Breast epithelium (tissue), 4 donors: ENCODE measurements around the gene MYO3B. TPM values are rescaled to one million over a fixed set of nuclear protein-coding genes. Genes with fewer than 3 reads are reported as not detected.

ENCODE experiments used
- DNase-seq, 2 donors: peaks; one replicate each; pipeline ENCODE4 v3.0.0-alpha.2; 2019; ENCODE audit warnings: low spot score in 2 of 2
- H3K27ac ChIP-seq, 2 donors: fragments of 200-600 bp; sonication (generic) in 1 of 2; one replicate each; pipeline ENCODE4 v1.5.1; 2016 to 2019; ENCODE audit warnings: mild to moderate bottlenecking in 1 of 2
- H3K27me3 ChIP-seq, 2 donors: fragments of 200-600 bp; sonication (generic) in 1 of 2; one replicate each; pipeline versions ENCODE4 v1.5.1 to v1.6.0; 2017 to 2019; ENCODE audit warnings: control low read depth in 1 of 2, mild to moderate bottlenecking in 1 of 2
- H3K36me3 ChIP-seq: fragments of 200-600 bp; one replicate; pipeline ENCODE4 v1.5.1; 2019
- H3K4me1 ChIP-seq, 2 donors: fragments of 200-600 bp; sonication (generic); one replicate each; pipeline ENCODE4 v1.5.1; 2016 to 2019; ENCODE audit warnings: control low read depth in 1 of 2
- H3K4me3 ChIP-seq, 3 donors: fragments of 200-600 bp; sonication (generic); 1 replicate in 2 of 3; 2 replicates in 1 of 3; pipeline ENCODE4 v1.5.1; 2016 to 2019; ENCODE audit warnings: mild to moderate bottlenecking in 3 of 3, moderate library complexity in 2 of 3
- H3K9me3 ChIP-seq, 2 donors: fragments of 200-600 bp; sonication (generic) in 1 of 2; one replicate each; pipeline ENCODE4 v1.5.1; 2016 to 2019; ENCODE audit warnings: control low read depth in 1 of 2
- CTCF ChIP-seq, 3 donors: fragments of 450-650 bp; IDR thresholded peaks; one replicate each; pipeline ENCODE4 v1.5.1; 2016 to 2017; ENCODE audit warnings: antibody characterized with exemption in 3 of 3, mild to moderate bottlenecking in 3 of 3, moderate library complexity in 3 of 3
- POLR2A ChIP-seq: fragments of 450-650 bp; IDR thresholded peaks from one replicate; pipeline ENCODE4 v1.6.1; 2016; ENCODE audit warnings: antibody characterized with exemption, mild to moderate bottlenecking, moderate library complexity
- POLR2AphosphoS5 ChIP-seq, 3 donors: sonication (generic); formaldehyde crosslinking; IDR thresholded peaks; one replicate each; pipeline ENCODE4 v1.6.1; 2017; ENCODE audit warnings: antibody characterized with exemption in 3 of 3
- intact Hi-C: fragments of 100-400 bp; cut with DNase I; formaldehyde crosslinking; loops from one replicate; pipeline ENCODE4 v1.15.1; 2023; ENCODE audit warnings: low total_unique reads
- total RNA-seq, 3 donors: library from RNA; depleted of rRNA; stranded (reverse); fragments of >200 nt; gene quantifications; one replicate each; pipeline ENCODE4 v1.1.0, GENCODE V29; 2016

MYO3B gene
- total RNA-seq, 3 donors from 2014 or later: 0.15 to 0.98 (median 0.16) TPM

GRCh38 chr2:170396799-170397459, 219.0 kb downstream of the MYO3B start:
- H3K27ac ChIP-seq: no peak overlapping the region
- TF ChIP-seq CTCF (IDR thresholded peaks at IDR 0.05) (peak in 1 of 3 donors; percentile 20), POLR2A (no peak), POLR2AphosphoS5 (IDR thresholded peaks at IDR 0.05) (no peak)
- no peaks in the 10 kb centered on the region for H3K9me3 ChIP-seq
- no peaks in the 10 kb centered on the region for H3K36me3 ChIP-seq
- no peak overlapping the region for H3K4me3 ChIP-seq
- DNase-seq: no peak
- H3K4me1 ChIP-seq: no peaks in the 10 kb centered on the region
- intact Hi-C loops: no loop called here
- peaks cover 0 to 7% of the 10 kb centered on the region in 2 donors for H3K27me3 ChIP-seq

GRCh38 chr2:170401187-170401586, 223.2 kb downstream of the MYO3B start:
- TF ChIP-seq POLR2AphosphoS5 (IDR thresholded peaks at IDR 0.05): no peak
- no peak for TF ChIP-seq CTCF (IDR thresholded peaks at IDR 0.05)
- no peak for TF ChIP-seq POLR2A
- no peaks in the 10 kb centered on the region for H3K9me3 ChIP-seq
- H3K4me3 ChIP-seq: no peak overlapping the region
- no peaks in the 10 kb centered on the region for H3K4me1 ChIP-seq
- H3K27me3 ChIP-seq: no peaks in the 10 kb centered on the region
- H3K27ac ChIP-seq: no peak overlapping the region
- intact Hi-C loops: no loop called here
- no peaks in the 10 kb centered on the region for H3K36me3 ChIP-seq
- no peak for DNase-seq

- Histone ChIP-seq H3K4me1 (peaks cover 0 to 2% of the 10 kb centered on the region in 2 donors), H3K27ac (no peak overlapping the region), H3K36me3 (no peaks in the 10 kb centered on the region), H3K4me3 (no peak overlapping the region), H3K9me3 (no peaks in the 10 kb centered on the region), H3K27me3 (no peaks in the 10 kb centered on the region)
- no peak for DNase-seq
- TF ChIP-seq POLR2A: no peak
- no peak for TF ChIP-seq CTCF (IDR thresholded peaks at IDR 0.05)
- TF ChIP-seq POLR2AphosphoS5 (IDR thresholded peaks at IDR 0.05): no peak
- intact Hi-C loops: no loop called here
Observed at GRCh38 chr2:170404846-170405245, 226.9 kb downstream of the MYO3B start.

- Histone ChIP-seq H3K27ac (no peak overlapping the region), H3K4me3 (no peak overlapping the region), H3K27me3 (no peaks in the 10 kb centered on the region), H3K9me3 (no peaks in the 10 kb centered on the region), H3K36me3 (no peaks in the 10 kb centered on the region), H3K4me1 (peaks cover 0 to 2% of the 10 kb centered on the region in 2 donors)
- intact Hi-C loops: no loop called here
- DNase-seq: no peak
- TF ChIP-seq POLR2A: no peak
- TF ChIP-seq POLR2AphosphoS5 (IDR thresholded peaks at IDR 0.05): no peak
- no peak for TF ChIP-seq CTCF (IDR thresholded peaks at IDR 0.05)
Observed at GRCh38 chr2:170405326-170405725, 227.4 kb downstream of the MYO3B start.

- Histone ChIP-seq H3K27me3 (no peaks in the 10 kb centered on the region), H3K4me3 (peak overlapping the region in 1 of 3 donors; percentile 48), H3K9me3 (no peaks in the 10 kb centered on the region), H3K36me3 (no peaks in the 10 kb centered on the region), H3K27ac (no peak overlapping the region), H3K4me1 (peaks cover 0 to 2% of the 10 kb centered on the region in 2 donors)
- DNase-seq: no peak
- intact Hi-C loops: no loop called here
- no peak for TF ChIP-seq POLR2A
- no peak for TF ChIP-seq CTCF (IDR thresholded peaks at IDR 0.05)
- no peak for TF ChIP-seq POLR2AphosphoS5 (IDR thresholded peaks at IDR 0.05)
Observed at GRCh38 chr2:170408461-170409163, 230.7 kb downstream of the MYO3B start.
